ENCODE data around the gene PRICKLE4.

- TF ChIP-seq, protein P1, sequence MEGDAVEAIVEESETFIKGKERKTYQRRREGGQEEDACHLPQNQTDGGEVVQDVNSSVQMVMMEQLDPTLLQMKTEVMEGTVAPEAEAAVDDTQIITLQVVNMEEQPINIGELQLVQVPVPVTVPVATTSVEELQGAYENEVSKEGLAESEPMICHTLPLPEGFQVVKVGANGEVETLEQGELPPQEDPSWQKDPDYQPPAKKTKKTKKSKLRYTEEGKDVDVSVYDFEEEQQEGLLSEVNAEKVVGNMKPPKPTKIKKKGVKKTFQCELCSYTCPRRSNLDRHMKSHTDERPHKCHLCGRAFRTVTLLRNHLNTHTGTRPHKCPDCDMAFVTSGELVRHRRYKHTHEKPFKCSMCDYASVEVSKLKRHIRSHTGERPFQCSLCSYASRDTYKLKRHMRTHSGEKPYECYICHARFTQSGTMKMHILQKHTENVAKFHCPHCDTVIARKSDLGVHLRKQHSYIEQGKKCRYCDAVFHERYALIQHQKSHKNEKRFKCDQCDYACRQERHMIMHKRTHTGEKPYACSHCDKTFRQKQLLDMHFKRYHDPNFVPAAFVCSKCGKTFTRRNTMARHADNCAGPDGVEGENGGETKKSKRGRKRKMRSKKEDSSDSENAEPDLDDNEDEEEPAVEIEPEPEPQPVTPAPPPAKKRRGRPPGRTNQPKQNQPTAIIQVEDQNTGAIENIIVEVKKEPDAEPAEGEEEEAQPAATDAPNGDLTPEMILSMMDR (conservative IDR thresholded peaks at IDR 0.05; ENCODE audit: low read depth, low read length): no peak
- TF ChIP-seq EZH2 (IDR thresholded peaks at IDR 0.05; ENCODE audit: borderline replicate concordance, low read depth, low read length, poor library complexity, severe bottlenecking): no peak
Measured at GRCh38 chr6:41737591-41738130, 42.9 kb upstream of the PRICKLE4 start.
